H9 (cell line): ENCODE results near the gene AP1S3. TPM values are rescaled to one million over a fixed set of nuclear protein-coding genes. Genes with fewer than 3 reads are reported as not detected.

Experiments
- DNase-seq: peaks from one replicate; pipeline ENCODE4 v3.0.0-alpha.2; 2017
- H2AFZ ChIP-seq: one replicate; pipeline ENCODE4 v1.6.1; 2013; ENCODE audit warnings: mild to moderate bottlenecking, low read length, control low read depth, moderate library complexity
- H2AK5ac ChIP-seq: 2 replicates; pipeline ENCODE4 v1.6.1; 2013; ENCODE audit warnings: low read length, control low read depth, mixed read lengths; ENCODE audit not compliant: insufficient read length
- H2BK120ac ChIP-seq: one replicate; pipeline ENCODE4 v1.6.1; 2013; ENCODE audit warnings: low read depth, mild to moderate bottlenecking, low read length, control low read depth, inconsistent platforms; ENCODE audit not compliant: poor library complexity, severe bottlenecking
- H2BK12ac ChIP-seq: 2 replicates; pipeline ENCODE4 v1.6.1; 2013; ENCODE audit warnings: low read length, control low read depth, mixed read lengths, low read depth; ENCODE audit not compliant: insufficient read length
- H2BK15ac ChIP-seq: 2 replicates; pipeline ENCODE4 v1.6.1; 2013; ENCODE audit warnings: low read depth, low read length, control low read depth
- H2BK20ac ChIP-seq: one replicate; pipeline ENCODE4 v1.6.1; 2013; ENCODE audit warnings: low read depth, mild to moderate bottlenecking, low read length, control low read depth, inconsistent platforms; ENCODE audit not compliant: poor library complexity, severe bottlenecking
- H2BK5ac ChIP-seq: 2 replicates; pipeline ENCODE4 v1.6.1; 2013; ENCODE audit warnings: low read length, control low read depth, mixed read lengths; ENCODE audit not compliant: insufficient read length
- H3K14ac ChIP-seq: 2 replicates; pipeline ENCODE4 v1.6.1; 2013; ENCODE audit warnings: low read length, control low read depth; ENCODE audit not compliant: insufficient read depth
- H3K18ac ChIP-seq: 2 replicates; pipeline ENCODE4 v1.6.1; 2013; ENCODE audit warnings: low read depth, mild to moderate bottlenecking, mixed read lengths, low read length, control low read depth; ENCODE audit not compliant: insufficient read length
- H3K23ac ChIP-seq: 2 replicates; pipeline ENCODE4 v1.6.1; 2013; ENCODE audit warnings: low read length, control low read depth, mixed read lengths, low read depth; ENCODE audit not compliant: insufficient read length
- H3K23me2 ChIP-seq: 2 replicates; pipeline ENCODE4 v1.6.1; 2013; ENCODE audit warnings: low read depth, mild to moderate bottlenecking, mixed read lengths, low read length, control low read depth; ENCODE audit not compliant: insufficient read length, poor library complexity, severe bottlenecking
- H3K27ac ChIP-seq: 2 replicates; pipeline ENCODE4 v1.5.1; 2013; ENCODE audit warnings: low read length, control low read depth, mixed read lengths, low read depth; ENCODE audit not compliant: insufficient read length
- H3K27me3 ChIP-seq: 2 replicates; pipeline ENCODE4 v1.6.1; 2013; ENCODE audit warnings: low read length, control low read depth, inconsistent platforms; ENCODE audit not compliant: insufficient read depth
- H3K4ac ChIP-seq: 2 replicates; pipeline ENCODE4 v1.6.1; 2013; ENCODE audit warnings: low read depth, mild to moderate bottlenecking, control low read depth, inconsistent platforms, low read length, moderate library complexity
- H3K4me1 ChIP-seq: 2 replicates; pipeline ENCODE4 v1.6.1; 2013; ENCODE audit warnings: low read length, control low read depth, inconsistent platforms; ENCODE audit not compliant: insufficient read depth
- H3K4me2 ChIP-seq: 2 replicates; pipeline ENCODE4 v1.6.1; 2013; ENCODE audit warnings: low read length, control low read depth, mixed read lengths; ENCODE audit not compliant: insufficient read length, insufficient read depth
- H3K56ac ChIP-seq: 2 replicates; pipeline ENCODE4 v1.6.1; 2013; ENCODE audit warnings: low read depth, mild to moderate bottlenecking, mixed read lengths, low read length, control low read depth; ENCODE audit not compliant: insufficient read length
- H3K79me1 ChIP-seq: 2 replicates; pipeline ENCODE4 v1.6.1; 2013; ENCODE audit warnings: low read depth, mild to moderate bottlenecking, moderate library complexity, low read length, control low read depth, inconsistent platforms; ENCODE audit not compliant: insufficient read depth, poor library complexity, severe bottlenecking
- H3K79me2 ChIP-seq: 2 replicates; pipeline ENCODE4 v1.6.1; 2013; ENCODE audit warnings: low read length, control low read depth, inconsistent platforms; ENCODE audit not compliant: insufficient read depth
- H3K9ac ChIP-seq: 2 replicates; pipeline ENCODE4 v1.6.1; 2013; ENCODE audit warnings: low read length, control low read depth, mixed read lengths; ENCODE audit not compliant: insufficient read length; ENCODE audit errors: extremely low read depth
- H3K9me3 ChIP-seq: one replicate; pipeline ENCODE4 v1.6.1; 2013; ENCODE audit warnings: low read depth, low read length, inconsistent platforms; ENCODE audit not compliant: control insufficient read depth
- H3T11ph ChIP-seq: one replicate; pipeline ENCODE4 v1.6.1; 2013; ENCODE audit warnings: mild to moderate bottlenecking, low read length, control low read depth, inconsistent platforms
- H4K20me1 ChIP-seq: one replicate; pipeline ENCODE4 v1.6.1; 2013; ENCODE audit not compliant: control insufficient read depth, insufficient read length, insufficient read depth
- H4K5ac ChIP-seq: 2 replicates; pipeline ENCODE4 v1.6.1; 2013; ENCODE audit warnings: low read depth, mild to moderate bottlenecking, mixed read lengths, low read length, control low read depth; ENCODE audit not compliant: insufficient read length
- H4K8ac ChIP-seq: replicated peaks from 2 replicates; pipeline ENCODE4 v1.6.1; 2013; ENCODE audit warnings: low read length, control low read depth, mixed read lengths, low read depth; ENCODE audit not compliant: insufficient read length
- H4K91ac ChIP-seq: 2 replicates; pipeline ENCODE4 v1.6.1; 2013; ENCODE audit warnings: low read depth, mild to moderate bottlenecking, moderate library complexity, mixed read lengths, low read length, control low read depth; ENCODE audit not compliant: insufficient read length
- H3K27ac Mint-ChIP-seq, 3 experiments: 2 replicates in 2 of 3; 3 replicates in 1 of 3; pipeline ENCODE4 v1.8.0; 2020 to 2021; ENCODE audit warnings: mixed read lengths in 3 of 3, mild to moderate bottlenecking in 1 of 3, moderate library complexity in 1 of 3
- H3K27me3 Mint-ChIP-seq: 2 replicates; pipeline ENCODE4 v1.8.0; 2021; ENCODE audit warnings: low read depth, mild to moderate bottlenecking, moderate library complexity, mixed read lengths
- H3K36me3 Mint-ChIP-seq, 3 experiments: 2 replicates in 2 of 3; 3 replicates in 1 of 3; pipeline ENCODE4 v1.8.0; 2020 to 2021; ENCODE audit warnings: low read depth in 3 of 3, mixed read lengths in 3 of 3; ENCODE audit not compliant: insufficient read depth in 1 of 3
- H3K4me1 Mint-ChIP-seq, 2 experiments: 2 replicates each; pipeline ENCODE4 v1.8.0; 2020; ENCODE audit warnings: mixed read lengths in 2 of 2
- H3K4me3 Mint-ChIP-seq, 2 experiments: 2 replicates in 1 of 2; 3 replicates in 1 of 2; pipeline ENCODE4 v1.8.0; 2020 to 2021; ENCODE audit warnings: mild to moderate bottlenecking in 2 of 2, mixed read lengths in 2 of 2, moderate library complexity in 1 of 2
- H3K9me3 Mint-ChIP-seq, 2 experiments: 2 replicates in 1 of 2; 3 replicates in 1 of 2; pipeline ENCODE4 v1.8.0; 2020; ENCODE audit warnings: mild to moderate bottlenecking in 2 of 2, mixed read lengths in 2 of 2, moderate library complexity in 1 of 2
- CTCF ChIP-seq: fragments of 200-600 bp; sonication (generic); conservative IDR thresholded peaks from 3 replicates; pipeline ENCODE4 v1.8.0; 2021; ENCODE audit warnings: antibody characterized with exemption, mild to moderate bottlenecking
- WGBS: extraction: QIAGEN DNeasy Blood & Tissue Kit; methylation state at CpG from one replicate; pipeline ENCODE4 v1.1.7; 2013; ENCODE audit warnings: missing lambda C conversion rate, low lambda C conversion rate, mixed read lengths; ENCODE audit not compliant: insufficient read length; ENCODE audit errors: extremely low coverage; 5-methylcytosine and 5-hydroxymethylcytosine counted together
- total RNA-seq: library from RNA; stranded (reverse); gene quantifications from 2 replicates; pipeline ENCODE4 v1.2.1, GENCODE V29; 2021

Gene AP1S3
- total RNA-seq, 1 experiment from 2014 or later, result 8.7 TPM

GRCh38 chr2:223811757-223812156, 25.6 kb downstream of the AP1S3 start:
- Histone ChIP-seq H3K14ac (no peak overlapping the region), H3T11ph (no peak overlapping the region), H3K4me2 (no peak overlapping the region), H3K27me3 (no peaks in the 10 kb centered on the region), H3K9ac (no peak overlapping the region), H3K23me2 (no peaks in the 10 kb centered on the region), H3K27ac (no peak overlapping the region), H2BK20ac (no peak overlapping the region), H2BK5ac (no peak overlapping the region), H3K4me1 (no peaks in the 10 kb centered on the region), H3K18ac (no peak overlapping the region), H2BK15ac (no peak overlapping the region), H3K79me1 (no peaks in the 10 kb centered on the region), H2BK120ac (no peak overlapping the region), H2AFZ (no peak overlapping the region), H4K20me1 (no peaks in the 10 kb centered on the region), H4K5ac (no peak overlapping the region), H4K91ac (no peak overlapping the region), H3K23ac (no peak overlapping the region), H2BK12ac (no peak overlapping the region), H2AK5ac (no peak overlapping the region), H4K8ac (no peak overlapping the region), H3K4ac (no peak overlapping the region), H3K56ac (no peak overlapping the region), H3K9me3 (no peaks in the 10 kb centered on the region), H3K79me2 (no peaks in the 10 kb centered on the region)
- no peaks in the 10 kb centered on the region for H3K36me3 Mint-ChIP-seq
- H3K4me1 Mint-ChIP-seq, result 0 out of 4 replicates have a peak, but pooled peaks cover 0 to 3% of the 10 kb centered on the region in 2 experiments
- no peak for DNase-seq
- TF ChIP-seq CTCF, result no peak
- H3K27me3 Mint-ChIP-seq, result no peaks in the 10 kb centered on the region
- no CpG with 5 or more reads among the region's 2 CpGs for WGBS
- no peak overlapping the region for H3K27ac Mint-ChIP-seq
- no peaks in the 10 kb centered on the region for H3K9me3 Mint-ChIP-seq
- no peak overlapping the region for H3K4me3 Mint-ChIP-seq
